HTR-8/SVneo (cell line): ENCODE results near the gene HDAC4.
"Not testable (repeated sequence)": the region's sequence is repeated elsewhere in the genome, so short reads cannot be mapped to it uniquely, and the experiment has no call there.

Experiments
- DNase-seq: peaks from one replicate; pipeline ENCODE4 v3.0.0; 2011; ENCODE audit warnings: low spot score, mixed read lengths; ENCODE audit not compliant: insufficient read length
- FAIRE-seq: peaks from 2 replicates; lab custom pipeline; 2011; peaks lifted over from hg19 to GRCh38; lab: Jason Lieb, UNC

HDAC4 gene

DNA sequence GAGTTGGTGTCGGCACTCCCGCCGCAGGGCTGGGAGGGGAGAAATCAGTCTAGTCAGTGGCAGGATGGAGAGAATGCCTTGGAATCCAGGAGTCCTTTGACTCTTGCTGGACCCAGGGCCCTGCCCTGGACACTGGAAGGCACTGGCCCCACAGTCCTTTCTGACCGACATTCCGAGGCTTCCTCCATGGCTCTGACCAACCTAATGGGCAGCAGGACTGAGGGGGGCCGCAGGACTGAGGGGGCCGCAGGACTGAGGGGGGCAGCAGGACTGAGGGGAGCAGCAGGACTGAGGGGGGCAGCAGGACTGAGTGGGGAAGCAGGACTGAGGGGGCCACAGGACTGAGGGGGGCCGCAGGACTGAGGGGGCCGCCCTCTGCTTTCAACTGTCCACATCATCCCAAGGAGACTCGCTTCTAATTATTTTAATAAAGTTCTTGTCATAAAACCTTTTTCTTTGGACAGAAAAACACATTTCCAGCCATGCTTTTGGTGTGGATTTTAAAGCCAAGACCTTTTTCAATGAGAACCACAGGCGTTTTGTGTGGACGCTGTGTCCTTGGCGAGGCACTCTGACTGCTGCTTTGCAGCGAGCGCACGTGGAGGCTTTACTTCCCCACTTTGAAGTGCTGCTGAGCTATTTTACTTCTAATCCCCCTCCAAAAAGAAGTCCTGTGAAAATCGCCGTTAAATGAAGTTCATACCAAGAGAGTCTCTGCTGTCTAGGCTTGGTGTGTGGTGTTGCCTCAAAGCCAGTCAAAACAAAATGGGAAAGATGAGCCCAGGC lies 326.9 kb downstream of the HDAC4 start:
- FAIRE-seq (no peak), DNase-seq (no peak)

GRCh38 chr2:239073270-239073669 lies 327.6 kb downstream of the HDAC4 start:
- FAIRE-seq = no peak
- no peak for DNase-seq

GRCh38 chr2:239072786-239073185 lies 328.0 kb downstream of the HDAC4 start:
- FAIRE-seq (no peak), DNase-seq (no peak)

- FAIRE-seq (no peak), DNase-seq (no peak)
Measured at GRCh38 chr2:239070466-239070865, 330.4 kb downstream of the HDAC4 start.

DNA sequence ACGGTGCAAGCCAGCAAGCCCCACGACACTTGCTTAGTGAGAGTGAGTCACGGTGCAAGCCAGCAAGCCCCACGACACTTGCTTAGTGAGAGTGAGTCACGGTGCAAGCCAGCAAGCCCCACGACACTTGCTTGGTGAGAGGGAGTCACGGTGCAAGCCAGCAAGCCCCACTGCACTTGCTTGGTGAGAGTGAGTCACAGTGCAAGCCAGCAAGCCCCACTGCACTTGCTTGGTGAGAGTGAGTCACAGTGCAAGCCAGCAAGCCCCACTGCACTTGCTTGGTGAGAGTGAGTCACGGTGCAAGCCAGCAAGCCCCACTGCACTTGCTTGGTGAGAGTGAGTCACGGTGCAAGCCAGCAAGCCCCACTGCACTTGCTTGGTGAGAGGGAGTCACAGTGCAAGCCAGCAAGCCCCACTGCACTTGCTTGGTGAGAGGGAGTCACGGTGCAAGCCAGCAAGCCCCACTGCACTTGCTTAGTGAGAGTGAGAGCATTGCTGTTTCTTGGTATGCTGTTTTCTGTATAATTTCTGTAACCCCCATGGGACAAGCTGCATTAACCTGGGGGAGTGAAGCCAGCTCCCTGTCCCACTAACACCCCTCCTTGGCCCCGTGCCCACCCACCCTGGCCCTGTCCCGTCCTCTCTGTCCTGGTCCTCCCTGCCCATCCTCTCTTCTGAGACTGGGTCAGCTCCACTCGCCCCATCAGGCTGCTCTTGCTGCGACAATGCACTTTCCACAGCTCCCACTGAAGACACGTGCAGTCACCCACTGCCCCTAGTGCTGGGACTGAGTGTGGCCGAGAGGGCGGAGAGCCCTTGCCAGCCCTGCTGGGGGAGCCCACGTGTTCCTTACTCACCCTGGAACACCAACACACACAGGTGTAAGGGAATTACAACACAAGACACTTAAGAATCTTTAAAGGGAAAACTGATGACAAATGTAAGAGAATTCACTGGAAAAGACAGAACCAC lies 331.2 kb downstream of the HDAC4 start:
- DNase-seq = peak; percentile 41
- not testable (repeated sequence) for FAIRE-seq

DNA sequence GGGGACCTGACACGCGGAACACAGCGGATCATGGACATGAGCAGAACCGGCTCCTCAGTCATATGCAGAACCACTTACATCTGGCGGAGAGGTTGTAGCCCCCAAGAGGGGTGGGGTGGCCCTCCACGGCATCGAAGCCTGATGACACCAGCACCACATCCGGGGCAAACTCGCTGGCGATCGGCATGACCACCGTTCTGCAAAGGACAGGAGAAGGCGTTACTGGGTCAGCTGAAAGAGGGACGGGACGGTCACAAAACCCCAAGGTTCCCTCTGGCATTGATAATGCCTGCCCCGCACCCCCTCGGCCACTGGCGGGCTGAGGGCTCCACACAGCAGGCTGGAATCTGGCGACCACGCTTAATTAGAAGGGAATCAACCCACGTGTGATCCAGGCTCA lies 332.4 kb downstream of the HDAC4 start:
- FAIRE-seq (no peak), DNase-seq (no peak)

DNA sequence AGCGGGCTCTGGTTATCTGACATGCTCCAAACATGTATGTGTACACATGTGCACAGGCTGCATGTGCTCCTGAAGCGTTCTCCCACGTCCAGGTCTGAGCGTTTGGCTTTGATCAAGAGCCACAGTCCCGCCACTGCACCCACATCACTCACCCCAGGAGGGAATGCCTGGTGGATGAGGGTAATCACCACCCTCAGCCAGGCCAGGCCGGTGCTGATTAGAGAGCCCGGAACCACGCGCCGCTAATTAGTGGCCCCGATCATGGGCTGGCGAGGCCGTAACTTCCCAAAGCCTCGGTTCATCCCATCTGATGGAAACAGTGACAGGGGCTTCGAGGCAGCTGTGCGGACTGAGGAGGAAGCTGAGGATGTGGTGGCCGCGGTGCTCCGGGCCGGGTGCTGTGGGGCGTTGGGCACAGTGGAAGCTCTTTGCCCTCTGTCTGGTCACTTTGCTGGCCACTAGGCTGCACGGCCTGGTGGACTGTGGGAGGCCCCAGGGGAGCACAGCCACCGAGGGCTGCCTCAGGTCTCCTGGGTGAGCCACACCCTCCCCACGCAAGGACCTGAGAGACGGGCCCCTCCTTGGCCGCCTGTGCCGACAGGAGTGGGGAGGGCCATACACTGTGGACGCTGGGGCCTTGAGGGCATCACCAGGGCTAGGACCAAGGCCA lies 333.5 kb downstream of the HDAC4 start:
- FAIRE-seq (no peak), DNase-seq (no peak)

GRCh38 chr2:239066597-239066996 lies 334.2 kb downstream of the HDAC4 start:
- no peak for FAIRE-seq
- no peak for DNase-seq

- DNase-seq (no peak), FAIRE-seq (no peak)
Measured at GRCh38 chr2:239065962-239066361, 334.9 kb downstream of the HDAC4 start.

DNA sequence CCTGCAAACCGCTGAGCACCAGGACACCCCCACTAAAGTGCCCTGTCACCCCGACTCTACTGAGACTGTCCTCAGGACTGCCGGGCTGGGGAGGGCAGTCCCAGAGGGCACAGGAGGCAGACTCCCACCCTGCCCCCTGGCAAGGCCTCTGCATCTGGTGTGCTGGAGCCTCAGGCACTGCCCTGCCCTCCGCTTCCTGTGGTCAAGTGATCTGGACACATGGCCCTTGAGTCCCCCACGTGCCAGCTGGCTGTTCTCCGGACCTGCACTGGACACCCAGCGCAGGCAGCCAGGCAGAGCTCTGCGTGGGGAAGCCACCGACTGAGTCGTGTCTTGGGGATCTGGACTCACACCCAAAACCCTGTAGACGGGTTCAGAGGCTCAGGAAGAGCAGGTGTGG lies 335.3 kb downstream of the HDAC4 start:
- no peak for DNase-seq
- no peak for FAIRE-seq

- FAIRE-seq (no peak), DNase-seq (no peak)
Measured at GRCh38 chr2:239064891-239065290, 335.9 kb downstream of the HDAC4 start.

DNA sequence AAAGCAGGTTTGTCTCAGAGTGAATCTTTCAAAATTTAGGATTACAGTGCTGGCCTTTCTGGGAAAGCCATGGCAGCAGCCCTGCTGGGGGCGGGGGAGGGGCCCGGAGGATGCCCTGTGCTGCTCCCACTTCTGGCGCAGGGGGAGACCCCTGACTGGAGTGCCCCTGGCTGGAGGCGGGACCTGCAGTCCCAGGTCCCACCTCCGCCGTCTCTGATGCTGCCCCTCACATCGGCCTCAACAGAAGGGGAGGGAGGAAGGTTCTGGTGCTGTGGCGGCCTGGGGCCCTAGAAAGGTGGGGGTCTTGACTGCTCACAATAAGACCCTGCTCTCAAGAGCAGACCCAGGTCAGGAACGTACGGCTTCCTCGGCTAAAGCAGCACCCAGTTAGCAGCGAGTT lies 336.6 kb downstream of the HDAC4 start:
- no peak for FAIRE-seq
- DNase-seq = no peak

DNA sequence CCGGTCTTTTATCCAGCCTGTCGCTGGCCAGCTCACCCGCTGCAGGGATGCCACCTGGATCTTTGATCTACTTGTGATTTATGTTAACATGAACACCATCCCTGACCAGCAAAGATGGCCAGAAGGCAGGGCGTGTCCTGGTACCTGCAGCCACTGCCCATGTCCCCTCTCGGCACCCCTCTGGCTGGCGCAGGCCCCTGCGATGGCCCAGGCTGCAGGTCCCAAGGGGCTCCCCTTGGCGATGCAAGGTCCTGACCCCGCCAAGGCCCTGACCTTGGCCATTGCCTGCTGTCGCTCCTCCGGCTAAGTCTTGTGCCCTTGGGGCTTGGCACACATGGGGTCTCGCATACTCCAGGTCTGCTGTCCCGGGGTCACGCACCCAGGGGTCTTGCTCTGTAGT lies 338.1 kb downstream of the HDAC4 start:
- DNase-seq (no peak), FAIRE-seq (no peak)

GRCh38 chr2:239061824-239062570 lies 338.8 kb downstream of the HDAC4 start:
- DNase-seq (no peak), FAIRE-seq (no peak)

GRCh38 chr2:239061121-239061666 lies 339.6 kb downstream of the HDAC4 start:
- no peak for DNase-seq
- FAIRE-seq = peak; percentile 96

- FAIRE-seq (no peak), DNase-seq (no peak)
Measured at GRCh38 chr2:239060676-239061075, 340.1 kb downstream of the HDAC4 start.

DNA sequence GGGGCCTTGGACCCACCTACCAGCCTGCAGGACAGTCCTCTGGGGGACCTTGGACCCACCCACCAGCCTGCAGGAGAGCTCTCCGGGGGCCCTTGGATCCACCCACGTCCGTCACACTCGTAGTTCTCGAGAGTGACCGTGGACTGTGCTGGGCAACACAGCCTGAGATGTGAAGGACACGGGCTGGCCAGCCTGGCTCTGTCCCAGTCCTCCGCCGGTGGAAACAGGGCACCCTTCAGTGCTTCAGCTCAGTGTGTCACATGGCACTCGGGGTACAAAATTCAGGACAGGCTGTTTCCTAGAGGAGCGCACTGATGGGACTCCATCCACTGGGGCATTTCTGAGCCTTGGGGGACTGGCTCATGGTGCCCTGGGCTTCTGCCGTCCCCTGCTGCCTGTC lies 341.0 kb downstream of the HDAC4 start:
- FAIRE-seq (no peak), DNase-seq (no peak)

GRCh38 chr2:239058766-239059165 lies 342.1 kb downstream of the HDAC4 start:
- FAIRE-seq (no peak), DNase-seq (no peak)

DNA sequence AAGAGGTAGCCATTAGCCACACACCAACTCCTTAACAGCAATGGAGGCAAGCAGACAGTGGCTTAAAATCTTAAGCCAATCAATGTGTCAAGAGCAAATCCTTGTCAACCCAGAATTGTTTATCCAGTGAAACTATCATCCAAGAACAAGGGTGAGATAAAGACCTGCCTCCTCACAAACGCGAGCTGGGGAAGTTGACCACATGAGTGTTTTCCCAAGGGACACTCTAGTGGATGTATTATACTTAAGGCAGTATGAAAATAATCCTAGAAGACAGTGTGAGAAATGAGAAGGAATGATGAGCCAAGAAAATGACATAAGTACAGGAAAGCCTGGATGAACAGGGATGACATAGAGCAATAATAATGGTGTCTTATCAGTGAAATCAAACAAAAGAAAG lies 343.3 kb downstream of the HDAC4 start:
- DNase-seq (no peak), FAIRE-seq (no peak)

DNA sequence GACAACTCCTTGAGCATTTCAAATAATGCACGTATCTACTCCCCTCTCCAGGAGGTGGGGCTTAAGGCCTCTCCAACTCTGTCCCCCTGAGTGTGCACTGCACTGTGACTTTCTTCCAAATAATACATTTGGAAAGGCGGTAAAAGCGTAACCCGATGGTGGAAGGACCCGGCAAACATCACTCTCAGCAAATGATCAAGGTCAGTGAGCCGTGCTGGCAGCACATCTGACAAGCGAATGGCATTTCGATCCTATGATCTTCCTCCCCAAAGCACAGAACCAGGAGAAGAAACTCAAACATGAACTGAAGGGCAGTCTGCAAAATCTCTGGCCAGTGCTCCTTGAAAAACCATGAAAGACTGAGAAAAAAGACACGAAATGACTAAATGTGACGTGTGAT lies 344.2 kb downstream of the HDAC4 start:
- DNase-seq = no peak
- FAIRE-seq = no peak
